Cerebellar nuclear complex (tissue), 1 donor: Measurements from ENCODE around the gene GRAP2.

Experiments
- DNase-seq, 2 experiments: peaks; one replicate each; lab custom pipeline; 2025; lab: John Stamatoyannopoulos, UW

The GRAP2 gene

GRCh38 chr22:40015358-40015976 is 114.6 kb downstream of the GRAP2 start:
- no peak for DNase-seq

- DNase-seq, result no peak
These were observed 117.2 kb downstream of the GRAP2 start for GRCh38 chr22:40018051-40018450.

- DNase-seq, result no peak
These were observed 118.2 kb downstream of the GRAP2 start for GRCh38 chr22:40019100-40019499.

- no peak for DNase-seq
These were observed 120.1 kb downstream of the GRAP2 start for GRCh38 chr22:40020956-40021355.

GRCh38 chr22:40021401-40022000 is 120.6 kb downstream of the GRAP2 start:
- DNase-seq, result no peak

- DNase-seq, result no peak
These were observed 121.8 kb downstream of the GRAP2 start for GRCh38 chr22:40022536-40023240.
